Measurements from ENCODE around the gene WWOX. TPM values are rescaled to one million over a fixed set of nuclear protein-coding genes. Genes with fewer than 3 reads are reported as not detected.

Gene WWOX
- polyA plus RNA-seq, 1 donor (not counting 4 experiments of a cell fraction or from before 2014, with no cell fraction given): 5.1 TPM

DNA sequence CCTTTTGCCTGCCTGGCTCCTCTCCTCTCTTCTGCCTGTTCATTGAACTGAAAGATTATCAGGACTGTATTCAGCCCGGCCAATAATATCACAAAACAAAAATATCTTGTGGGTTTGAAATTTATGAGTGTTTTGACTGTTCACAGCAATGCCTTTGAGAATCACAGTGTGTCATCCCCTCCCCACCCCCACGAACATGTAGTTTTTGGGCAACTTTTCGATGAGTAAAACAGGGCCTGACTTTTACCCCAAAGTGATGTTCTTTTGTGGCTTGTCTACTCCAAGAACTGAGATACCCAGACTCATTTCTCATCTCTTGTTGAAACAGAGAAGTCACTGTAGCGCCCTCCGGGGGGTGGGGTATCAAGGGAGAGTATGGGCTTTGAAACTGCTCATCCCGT, 675.7 kb downstream of the WWOX start:
- Histone ChIP-seq H3K27ac (ENCODE audit: control insufficient read depth, insufficient read depth, low read length) (no peak overlapping the region), H3K4me2 (ENCODE audit: control insufficient read depth, extremely low read depth, insufficient read depth, low read depth, low read length) (no peak overlapping the region), H3K27me3 (ENCODE audit: control insufficient read depth, extremely low read depth, insufficient read depth, low read length) (peaks cover 11% of the 10 kb centered on the region), H2AFZ (ENCODE audit: control insufficient read depth, low read length) (no peak overlapping the region), H3K9me1 (ENCODE audit: control insufficient read depth, extremely low read depth, insufficient read depth, low read length) (no peaks in the 10 kb centered on the region), H3K4me1 (ENCODE audit: control insufficient read depth, extremely low read depth, insufficient read depth, low read length) (no peaks in the 10 kb centered on the region), H3K9ac (ENCODE audit: control insufficient read depth, extremely low read depth, insufficient read depth, low read length) (no peak overlapping the region), H3K79me2 (ENCODE audit: control insufficient read depth, insufficient read depth, low read length) (no peaks in the 10 kb centered on the region), H3K36me3 (ENCODE audit: control insufficient read depth in 2 of 2, extremely low read depth in 1 of 2, insufficient read depth in 2 of 2, low read length in 2 of 2) (no peaks in the 10 kb centered on the region), H3K9me3 (ENCODE audit: control insufficient read depth, low read depth, low read length) (no peaks in the 10 kb centered on the region), H3K4me3 (ENCODE audit: control insufficient read depth in 2 of 3, extremely low read depth in 1 of 3, insufficient read depth in 2 of 3, low read depth in 1 of 3, low read length in 3 of 3) (no peak overlapping the region), H4K20me1 (ENCODE audit: control insufficient read depth, extremely low read depth, insufficient read depth, low read length) (no peaks in the 10 kb centered on the region)
- DNase-seq (ENCODE audit: low read depth, low spot score) (no peak), FAIRE-seq (no peak)
- dilution Hi-C loops (cut with MboI; ENCODE audit: extremely low pct_ligation_motif_present, low sequenced_read_pairs): no loop called here
- no peak for TF ChIP-seq EZH2 (IDR thresholded peaks at IDR 0.05; ENCODE audit: low read length)
- TF ChIP-seq, protein P1, sequence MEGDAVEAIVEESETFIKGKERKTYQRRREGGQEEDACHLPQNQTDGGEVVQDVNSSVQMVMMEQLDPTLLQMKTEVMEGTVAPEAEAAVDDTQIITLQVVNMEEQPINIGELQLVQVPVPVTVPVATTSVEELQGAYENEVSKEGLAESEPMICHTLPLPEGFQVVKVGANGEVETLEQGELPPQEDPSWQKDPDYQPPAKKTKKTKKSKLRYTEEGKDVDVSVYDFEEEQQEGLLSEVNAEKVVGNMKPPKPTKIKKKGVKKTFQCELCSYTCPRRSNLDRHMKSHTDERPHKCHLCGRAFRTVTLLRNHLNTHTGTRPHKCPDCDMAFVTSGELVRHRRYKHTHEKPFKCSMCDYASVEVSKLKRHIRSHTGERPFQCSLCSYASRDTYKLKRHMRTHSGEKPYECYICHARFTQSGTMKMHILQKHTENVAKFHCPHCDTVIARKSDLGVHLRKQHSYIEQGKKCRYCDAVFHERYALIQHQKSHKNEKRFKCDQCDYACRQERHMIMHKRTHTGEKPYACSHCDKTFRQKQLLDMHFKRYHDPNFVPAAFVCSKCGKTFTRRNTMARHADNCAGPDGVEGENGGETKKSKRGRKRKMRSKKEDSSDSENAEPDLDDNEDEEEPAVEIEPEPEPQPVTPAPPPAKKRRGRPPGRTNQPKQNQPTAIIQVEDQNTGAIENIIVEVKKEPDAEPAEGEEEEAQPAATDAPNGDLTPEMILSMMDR (optimal IDR thresholded peaks at IDR 0.05 in 1 of 3, IDR thresholded peaks at IDR 0.05 in 1 of 3, conservative IDR thresholded peaks at IDR 0.05 in 1 of 3; ENCODE audit: extremely low read depth in 1 of 3, insufficient read depth in 2 of 3, low read length in 3 of 3): no peak

GRCh38 chr16:78778101-78779004, 678.9 kb downstream of the WWOX start:
- Histone ChIP-seq H3K4me1 (ENCODE audit: control insufficient read depth, extremely low read depth, insufficient read depth, low read length) (no peaks in the 10 kb centered on the region), H3K9me3 (ENCODE audit: control insufficient read depth, low read depth, low read length) (no peaks in the 10 kb centered on the region), H3K4me2 (ENCODE audit: control insufficient read depth, extremely low read depth, insufficient read depth, low read depth, low read length) (no peak overlapping the region), H3K27ac (ENCODE audit: control insufficient read depth, insufficient read depth, low read length) (no peak overlapping the region), H3K36me3 (ENCODE audit: control insufficient read depth in 2 of 2, extremely low read depth in 1 of 2, insufficient read depth in 2 of 2, low read length in 2 of 2) (no peaks in the 10 kb centered on the region), H3K27me3 (ENCODE audit: control insufficient read depth, extremely low read depth, insufficient read depth, low read length) (peaks cover 11% of the 10 kb centered on the region), H3K4me3 (ENCODE audit: control insufficient read depth in 2 of 3, extremely low read depth in 1 of 3, insufficient read depth in 2 of 3, low read depth in 1 of 3, low read length in 3 of 3) (no peak overlapping the region), H4K20me1 (ENCODE audit: control insufficient read depth, extremely low read depth, insufficient read depth, low read length) (no peaks in the 10 kb centered on the region), H3K9ac (ENCODE audit: control insufficient read depth, extremely low read depth, insufficient read depth, low read length) (no peak overlapping the region), H2AFZ (ENCODE audit: control insufficient read depth, low read length) (no peak overlapping the region), H3K79me2 (ENCODE audit: control insufficient read depth, insufficient read depth, low read length) (no peaks in the 10 kb centered on the region), H3K9me1 (ENCODE audit: control insufficient read depth, extremely low read depth, insufficient read depth, low read length) (no peaks in the 10 kb centered on the region)
- no peak for TF ChIP-seq EZH2 (IDR thresholded peaks at IDR 0.05; ENCODE audit: low read length)
- TF ChIP-seq, protein P1 (optimal IDR thresholded peaks at IDR 0.05 in 1 of 3, IDR thresholded peaks at IDR 0.05 in 1 of 3, conservative IDR thresholded peaks at IDR 0.05 in 1 of 3; ENCODE audit: extremely low read depth in 1 of 3, insufficient read depth in 2 of 3, low read length in 3 of 3): no peak
- no peak for FAIRE-seq
- DNase-seq (ENCODE audit: low read depth, low spot score): no peak
- dilution Hi-C loops (cut with MboI; ENCODE audit: extremely low pct_ligation_motif_present, low sequenced_read_pairs): no loop called here

All from keratinocyte (primary cell).